ENCODE measurements around the gene PTGDR. TPM values are rescaled to one million over a fixed set of nuclear protein-coding genes. Genes with fewer than 3 reads are reported as not detected.
A peak's percentile ranks its signal among the peaks of the same experiment; 100 is the strongest.

Gene PTGDR
- polyA plus RNA-seq, 1 donor from 2014 or later = 0.10 TPM

GRCh38 chr14:52266782-52267181 lies 716 bp upstream of the PTGDR start:
- peaks cover 54% of the 10 kb centered on the region for H3K27me3 ChIP-seq (ENCODE audit: insufficient read depth, low read depth, low read length)
- H3K4me3 ChIP-seq (ENCODE audit: low read length) = peak overlapping the region; percentile 66

GRCh38 chr14:52268279-52269061 lies 972 bp downstream of the PTGDR start:
- Histone ChIP-seq H3F3A (ENCODE audit: insufficient read depth, low read length, poor library complexity, severe bottlenecking) (no peaks in the 10 kb centered on the region), H4K20me1 (ENCODE audit: insufficient read depth) (no peaks in the 10 kb centered on the region), H3K4me2 (ENCODE audit: low read length) (no peak overlapping the region), H3K27ac (ENCODE audit: low read length) (no peak overlapping the region), H2AFZ (ENCODE audit: low read depth, low read length) (no peak overlapping the region), H3K9ac (ENCODE audit: low read length) (no peak overlapping the region), H3K79me2 (replicated peaks; ENCODE audit: insufficient read depth, low read length) (no peaks in the 10 kb centered on the region), H3K36me3 (ENCODE audit: insufficient read depth, low read length) (no peaks in the 10 kb centered on the region), H3K4me3 (ENCODE audit: low read length) (peak overlapping the region; percentile 66), H3K9me3 (ENCODE audit: low read length) (no peaks in the 10 kb centered on the region), H3K27me3 (ENCODE audit: insufficient read depth, low read depth, low read length) (peaks cover 54% of the 10 kb centered on the region), H3K9me2 (ENCODE audit: insufficient read depth, low read length) (no peaks in the 10 kb centered on the region)
- TF ChIP-seq REST (IDR thresholded peaks at IDR 0.05; ENCODE audit: borderline replicate concordance) = no peak
- TF ChIP-seq RAD21 (conservative IDR thresholded peaks at IDR 0.05) = no peak
- TF ChIP-seq MXI1 (conservative IDR thresholded peaks at IDR 0.05; ENCODE audit: poor library complexity, severe bottlenecking) = no peak
- no peak for TF ChIP-seq EZH2 (IDR thresholded peaks at IDR 0.05; ENCODE audit: borderline replicate concordance, insufficient read depth, low read length, poor library complexity, severe bottlenecking)
- no peak for TF ChIP-seq TAF1 (IDR thresholded peaks at IDR 0.05; ENCODE audit: low read depth)
- TF ChIP-seq SMC3 (conservative IDR thresholded peaks at IDR 0.05; ENCODE audit: poor library complexity) = no peak

More at GRCh38 chr14:52266782-52267181, 716 bp upstream of the PTGDR start:
- no peak overlapping the region for H3K4me2 ChIP-seq (ENCODE audit: low read length)
- no peak overlapping the region for H2AFZ ChIP-seq (ENCODE audit: low read depth, low read length)
- no peaks in the 10 kb centered on the region for H3F3A ChIP-seq (ENCODE audit: insufficient read depth, low read length, poor library complexity, severe bottlenecking)
- no peak overlapping the region for H3K27ac ChIP-seq (ENCODE audit: low read length)
- no peaks in the 10 kb centered on the region for H3K9me3 ChIP-seq (ENCODE audit: low read length)
- no peaks in the 10 kb centered on the region for H4K20me1 ChIP-seq (ENCODE audit: insufficient read depth)
- no peaks in the 10 kb centered on the region for H3K9me2 ChIP-seq (ENCODE audit: insufficient read depth, low read length)
- no peak overlapping the region for H3K9ac ChIP-seq (ENCODE audit: low read length)
- no peaks in the 10 kb centered on the region for H3K36me3 ChIP-seq (ENCODE audit: insufficient read depth, low read length)
- no peak for TF ChIP-seq REST (IDR thresholded peaks at IDR 0.05; ENCODE audit: borderline replicate concordance)
- TF ChIP-seq CTCF (IDR thresholded peaks at IDR 0.05; ENCODE audit: poor library complexity, severe bottlenecking) = no peak
- TF ChIP-seq EP300 (conservative IDR thresholded peaks at IDR 0.05; ENCODE audit: poor library complexity, severe bottlenecking) = no peak
- no peak for TF ChIP-seq EZH2 (IDR thresholded peaks at IDR 0.05; ENCODE audit: borderline replicate concordance, insufficient read depth, low read length, poor library complexity, severe bottlenecking)
- no peak for TF ChIP-seq MXI1 (conservative IDR thresholded peaks at IDR 0.05; ENCODE audit: poor library complexity, severe bottlenecking)
- no peak for TF ChIP-seq POLR2AphosphoS5 (IDR thresholded peaks at IDR 0.05)
- TF ChIP-seq SMC3 (conservative IDR thresholded peaks at IDR 0.05; ENCODE audit: poor library complexity) = no peak
- no peak for TF ChIP-seq RAD21 (conservative IDR thresholded peaks at IDR 0.05)
- TF ChIP-seq TAF1 (IDR thresholded peaks at IDR 0.05; ENCODE audit: low read depth) = no peak
- no peaks in the 10 kb centered on the region for H3K79me2 ChIP-seq (replicated peaks; ENCODE audit: insufficient read depth, low read length)
